K562 (cell line): ENCODE data around the gene BACE1. TPM values are rescaled to one million over a fixed set of nuclear protein-coding genes. Genes with fewer than 3 reads are reported as not detected.

Experiments
- ATAC-seq: fragments of 200-7000 bp; cut with Tn5 transposase; 3 replicates; pipeline ENCODE4 v1.9.1; 2020; ENCODE audit warnings: moderate library complexity
- BruUV-seq: library from RNA; stranded (reverse); fragments of 400-500 nt; replicated peaks from 2 replicates; lab custom pipeline; 2021; lab: Mats Ljungman, UMichigan
- CTCF ChIA-PET: fragments of 300-600 bp; formaldehyde crosslinking; extraction: SDS; loops from one replicate; lab custom pipeline; 2021; ENCODE audit warnings: low intra/inter-chr PET ratio; lab: Yijun Ruan, JAX
- POLR2A ChIA-PET: fragments of 300-600, 350-650 bp; sonication (Branson Sonifier 250); formaldehyde crosslinking; extraction: SDS; loops from one replicate; lab custom pipeline; 2021; ENCODE audit warnings: antibody characterized with exemption, inconsistent platforms; lab: Yijun Ruan, JAX
- DNase-seq, 4 experiments: peaks; one replicate each; pipeline versions ENCODE4 v3.0.0 to v3.0.0-alpha.2; 2011 to 2018; ENCODE audit warnings: low spot score in 3 of 4, mixed read lengths in 3 of 4; ENCODE audit errors: extremely low read depth in 1 of 4
- FAIRE-seq: peaks from 2 replicates; lab custom pipeline; 2011; peaks lifted over from hg19 to GRCh38; lab: Jason Lieb, UNC
- H2AFZ ChIP-seq: 2 replicates; pipeline ENCODE4 v1.6.0; 2011; ENCODE audit warnings: low read depth, low read length, control low read depth, inconsistent platforms
- H3K27ac ChIP-seq: fragments of 200-600 bp; 3 replicates; pipeline ENCODE4 v1.8.0; 2011; ENCODE audit warnings: low read depth, mild to moderate bottlenecking, control low read depth, inconsistent platforms, low read length, moderate library complexity, mixed read lengths; ENCODE audit errors: extremely low read depth
- H3K27me3 ChIP-seq, 2 experiments: fragments of 300-600 bp in 1 of 2; 2 replicates in 1 of 2; 3 replicates in 1 of 2; pipeline versions ENCODE4 v1.6.0 to v1.8.0; 2011; ENCODE audit warnings: inconsistent platforms in 2 of 2, low read length in 2 of 2, mild to moderate bottlenecking in 1 of 2, mixed read lengths in 1 of 2, moderate library complexity in 1 of 2; ENCODE audit not compliant: control insufficient read depth in 2 of 2, insufficient read depth in 2 of 2
- H3K36me3 ChIP-seq: fragments of 300-600 bp; 3 replicates; pipeline ENCODE4 v1.8.0; 2011; ENCODE audit warnings: mild to moderate bottlenecking, low read length, inconsistent platforms; ENCODE audit not compliant: control insufficient read depth, insufficient read depth
- H3K4me1 ChIP-seq, 2 experiments: fragments of 200-600 bp in 1 of 2; replicated peaks in 1 of 2; 2 replicates in 1 of 2; 3 replicates in 1 of 2; pipeline versions ENCODE4 v1.5.1 to v1.8.0; 2011; ENCODE audit warnings: inconsistent platforms in 2 of 2, low read length in 2 of 2, mild to moderate bottlenecking in 1 of 2, mixed read lengths in 1 of 2, moderate library complexity in 1 of 2; ENCODE audit not compliant: control insufficient read depth in 2 of 2, insufficient read depth in 2 of 2
- H3K4me2 ChIP-seq: 2 replicates; pipeline ENCODE4 v1.6.1; 2011; ENCODE audit warnings: low read length, control low read depth, inconsistent platforms, mixed read lengths; ENCODE audit not compliant: insufficient read depth
- H3K4me3 ChIP-seq: fragments of 200-600 bp; sonication (generic), shearing (Covaris generic); 2 replicates; pipeline ENCODE4 v1.5.1; 2016; ENCODE audit warnings: control low read depth, inconsistent platforms
- H3K79me2 ChIP-seq: fragments of 200-600 bp; 3 replicates; pipeline ENCODE4 v1.8.0; 2011; ENCODE audit warnings: low read length, inconsistent platforms; ENCODE audit not compliant: control insufficient read depth, insufficient read depth
- H3K9ac ChIP-seq, 2 experiments: 2 replicates each; pipeline versions ENCODE4 v1.6.0 to v1.6.1; 2011; ENCODE audit warnings: low read depth in 2 of 2, low read length in 2 of 2, control low read depth in 1 of 2, inconsistent platforms in 1 of 2, mild to moderate bottlenecking in 1 of 2, mixed read lengths in 1 of 2; ENCODE audit not compliant: insufficient read depth in 1 of 2
- H3K9me1 ChIP-seq: one replicate; pipeline ENCODE4 v1.6.0; 2011; ENCODE audit warnings: inconsistent platforms, mild to moderate bottlenecking, low read length, moderate library complexity; ENCODE audit not compliant: control insufficient read depth, insufficient read depth
- H3K9me3 ChIP-seq: replicated peaks from 2 replicates; pipeline ENCODE4 v1.5.1; 2011; ENCODE audit warnings: low read depth, low read length, inconsistent platforms; ENCODE audit not compliant: control insufficient read depth, insufficient read depth
- H4K20me1 ChIP-seq: replicated peaks from 2 replicates; pipeline ENCODE4 v1.6.1; 2011; ENCODE audit warnings: low read length, inconsistent platforms, mixed read lengths; ENCODE audit not compliant: control insufficient read depth, insufficient read depth
- BRF1 ChIP-seq: IDR thresholded peaks from 3 replicates; pipeline ENCODE4 v1.6.1; 2011; ENCODE audit warnings: borderline replicate concordance, mild to moderate bottlenecking; ENCODE audit not compliant: insufficient read length; ENCODE audit errors: extremely low read depth
- HMG20B ChIP-seq: fragments of 250-450 bp; sonication (Bioruptor Pico); IDR thresholded peaks from 2 replicates; pipeline ENCODE4 v1.5.0; 2021; ENCODE audit warnings: mild to moderate bottlenecking
- MAFK ChIP-seq: IDR thresholded peaks from 2 replicates; pipeline ENCODE4 v1.6.1; 2011; ENCODE audit warnings: low read length, improper control_type of control experiment
- POLR2B ChIP-seq: fragments of 450-650 bp; IDR thresholded peaks from 2 replicates; pipeline ENCODE4 v1.6.1; 2018; ENCODE audit warnings: low read depth; ENCODE audit not compliant: partially characterized antibody
- POLR2G ChIP-seq: fragments of 200-400 bp; formaldehyde crosslinking; IDR thresholded peaks from 2 replicates; pipeline ENCODE4 v1.6.1; 2017; ENCODE audit warnings: low read depth, mild to moderate bottlenecking, antibody characterized with exemption, low read length, moderate library complexity
- WGBS: fragments of 100-300 bp; shearing (Covaris generic); methylation state at CpG from one replicate; pipeline ENCODE4 v1.1.6; 2016; ENCODE audit warnings: low coverage, mixed read lengths; ENCODE audit not compliant: insufficient coverage; ENCODE audit errors: missing lambda C conversion rate; 5-methylcytosine and 5-hydroxymethylcytosine counted together
- in situ Hi-C: fragments of 300-500 bp; cut with MboI; formaldehyde crosslinking; loops from 4 replicates; pipeline ENCODE4 v1.15.0; 2018; ENCODE audit warnings: inconsistent platforms, mixed read lengths
- intact Hi-C: fragments of 100-400 bp; cut with micrococcal nuclease; formaldehyde crosslinking; loops from 2 replicates; pipeline ENCODE4 v1.14.2; 2022
- polyA plus RNA-seq, 8 experiments: library from polyadenylated mRNA; depleted of rRNA in 4 of 8; stranded (reverse) in 5 of 8; unstranded in 3 of 8; fragments of >200 nt; fragmentation: Nextera tagmentation in 2 of 8; fragmentation: Illumina TruSeq in 1 of 8; extraction: Ambion mirVana in 2 of 8; extraction: Trizol in 1 of 8; gene quantifications; 2 replicates each; pipeline versions ENCODE4 v1.2.1 to v1.2.3, GENCODE V29; 2011 to 2014; ENCODE audit warnings: inconsistent platforms in 1 of 8, missing spikeins in 1 of 8
- total RNA-seq, 7 experiments: library from RNA; depleted of rRNA in 6 of 7; stranded (reverse); fragments of >200 nt in 6 of 7; fragmentation: Illumina TruSeq in 2 of 7; extraction: Trizol in 2 of 7; gene quantifications; 2 replicates each; pipeline versions ENCODE4 v1.2.1 to v1.2.3, GENCODE V29; 2011 to 2021; ENCODE audit warnings: low replicate concordance in 1 of 7
- TF ChIP-seq, protein P1 (sequence below), 3 experiments: fragments of 200-800 bp in 1 of 3; sonication (Bioruptor generic) in 1 of 3; sonication (generic) in 1 of 3; formaldehyde crosslinking in 1 of 3; IDR thresholded peaks; 2 replicates each; pipeline versions ENCODE4 v1.6.1 to v1.8.0; 2016 to 2022; ENCODE audit warnings: mild to moderate bottlenecking in 2 of 3, missing compliant biosample characterization in 2 of 3, missing genetic modification characterization in 2 of 3, missing genetic modification reagents in 1 of 3

The BACE1 gene
- total and polyA plus RNA-seq, 9 of the 15 experiments (the other 6 are each of a cell fraction or from before 2014, with no cell fraction given) = 0.01 to 0.25 (median 0.16) TPM; not detected in 5

DNA sequence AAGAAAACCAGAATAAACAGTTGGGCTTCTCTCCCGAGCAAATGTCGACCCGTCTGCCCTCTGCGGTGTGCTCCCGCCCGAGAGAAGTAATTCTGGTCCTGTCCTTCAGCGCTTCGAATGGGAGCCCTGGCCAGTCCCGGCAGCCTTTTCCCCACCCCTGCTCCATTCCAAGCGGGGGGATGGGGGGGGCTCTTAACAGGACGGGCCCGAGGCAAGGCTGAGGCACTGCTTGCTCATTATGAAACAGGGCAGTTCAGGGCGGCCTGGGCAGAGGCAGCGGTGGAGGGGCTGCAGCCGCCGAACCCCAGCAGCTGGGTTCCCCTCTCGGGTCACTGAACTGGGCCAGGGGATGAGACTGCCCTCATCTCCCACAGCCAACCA, 15.8 kb downstream of the BACE1 start:
- no peak overlapping the region for H3K27ac ChIP-seq
- no peak overlapping the region for H2AFZ ChIP-seq
- peaks cover 3% of the 10 kb centered on the region; the same call in 1 of the 2 replicates for H4K20me1 ChIP-seq
- WGBS = 20% methylated on average over 17 of the region's 17 CpGs
- FAIRE-seq (no peak), DNase-seq (no peak), ATAC-seq (peak; percentile 38)
- H3K4me3 ChIP-seq = no peak overlapping the region
- no peak overlapping the region for H3K4me2 ChIP-seq
- H3K9me1 ChIP-seq = no peaks in the 10 kb centered on the region
- POLR2A ChIA-PET = no interaction called here
- in situ Hi-C loops = no loop called here
- H3K79me2 ChIP-seq = no peaks in the 10 kb centered on the region
- no peaks in the 10 kb centered on the region for H3K36me3 ChIP-seq
- peaks cover 18 to 52% of the 10 kb centered on the region in 2 experiments; a peak in 4 of 5 replicates for H3K27me3 ChIP-seq
- BruUV-seq = no TSS peak
- CTCF ChIA-PET = no interaction called here
- intact Hi-C loops = no loop called here
- no peak for TF ChIP-seq BRF1
- TF ChIP-seq, protein P1, sequence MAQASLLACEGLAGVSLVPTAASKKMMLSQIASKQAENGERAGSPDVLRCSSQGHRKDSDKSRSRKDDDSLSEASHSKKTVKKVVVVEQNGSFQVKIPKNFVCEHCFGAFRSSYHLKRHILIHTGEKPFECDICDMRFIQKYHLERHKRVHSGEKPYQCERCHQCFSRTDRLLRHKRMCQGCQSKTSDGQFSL (CRISPR knock-in tag; IDR thresholded peaks at IDR 0.05) = peak; percentile 25; the same call in 1 of the 2 replicates
- TF ChIP-seq, protein P1 (tag; IDR thresholded peaks at IDR 0.05) = no peak
- 0 out of 2 replicates have a peak, but pooled peaks have one; percentile 27 for TF ChIP-seq POLR2G
- TF ChIP-seq POLR2B = no peak
- no peak for TF ChIP-seq HMG20B (CRISPR knock-in tag)
- no peak for TF ChIP-seq MAFK
- H3K4me1 ChIP-seq = peaks cover 0 to 10% of the 10 kb centered on the region in 2 experiments; a peak in 1 of 5 replicates
- 0 out of 4 replicates have a peak overlapping the region, but pooled peaks of 1 of the 2 experiments have one; percentile 27 for H3K9ac ChIP-seq
- H3K9me3 ChIP-seq = no peaks in the 10 kb centered on the region
